ENCODE measurements around the gene BBOX1.
"Not testable (repeated sequence)": the region's sequence is repeated elsewhere in the genome, so short reads cannot be mapped to it uniquely, and the experiment has no call there.

The BBOX1 gene

DNA sequence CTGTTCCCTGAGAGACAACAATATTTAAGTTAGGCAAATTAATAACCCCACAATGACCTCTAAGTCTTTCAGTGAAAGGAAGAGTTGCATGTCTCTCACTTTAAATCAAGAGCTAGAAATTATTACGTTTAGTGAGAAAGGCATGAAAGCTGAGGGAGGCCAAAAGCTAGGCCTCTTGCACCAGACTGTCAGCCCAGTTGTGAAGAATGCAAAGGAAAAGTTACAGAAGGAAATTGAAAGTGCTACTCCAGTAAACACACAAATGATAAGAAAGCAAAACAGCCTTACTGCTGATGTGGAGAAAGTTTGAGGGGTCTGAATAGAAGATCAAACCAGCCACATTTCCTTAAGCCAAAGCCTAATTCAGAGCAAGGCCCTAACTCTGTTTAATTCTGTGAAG lies 45.0 kb downstream of the BBOX1 start:
- DNase-seq: no peak

DNA sequence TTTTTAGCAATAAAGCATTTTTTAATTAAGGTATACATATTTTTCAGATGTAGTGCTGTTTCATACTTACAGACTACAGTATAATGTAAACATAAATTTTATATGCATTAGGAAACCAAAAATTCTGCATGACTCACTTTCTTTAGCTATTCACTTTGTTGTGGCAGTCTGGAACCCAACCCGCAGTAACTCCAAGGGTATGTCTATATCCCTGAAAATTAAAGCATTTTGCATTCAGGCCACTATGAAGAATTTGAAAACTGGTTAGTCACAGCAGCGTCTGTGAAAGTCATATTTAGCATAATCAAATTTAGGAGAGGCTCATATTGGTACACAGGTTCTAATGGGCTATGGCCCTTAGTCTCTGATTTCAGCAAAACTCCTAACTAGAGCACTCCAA lies 46.8 kb downstream of the BBOX1 start:
- DNase-seq: no peak

DNA sequence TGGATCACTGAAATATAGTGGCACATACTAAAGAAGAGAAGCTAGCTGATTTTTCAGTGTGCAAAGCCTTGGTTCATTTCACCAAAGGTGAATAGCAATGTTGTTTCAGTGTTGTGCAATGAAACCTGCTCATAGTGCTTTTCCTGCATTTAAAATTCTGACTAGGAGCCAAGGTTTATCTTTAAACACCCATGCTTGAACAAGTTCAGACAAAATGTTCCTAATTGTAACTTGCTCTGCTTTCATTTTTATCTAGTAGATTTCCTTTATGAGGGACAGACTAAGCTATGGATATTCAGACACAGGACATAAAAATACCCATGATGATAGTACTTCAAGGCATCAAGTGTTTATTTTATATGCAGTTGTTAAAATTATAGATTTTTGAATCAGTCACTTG lies 47.7 kb downstream of the BBOX1 start:
- DNase-seq: no peak

DNA sequence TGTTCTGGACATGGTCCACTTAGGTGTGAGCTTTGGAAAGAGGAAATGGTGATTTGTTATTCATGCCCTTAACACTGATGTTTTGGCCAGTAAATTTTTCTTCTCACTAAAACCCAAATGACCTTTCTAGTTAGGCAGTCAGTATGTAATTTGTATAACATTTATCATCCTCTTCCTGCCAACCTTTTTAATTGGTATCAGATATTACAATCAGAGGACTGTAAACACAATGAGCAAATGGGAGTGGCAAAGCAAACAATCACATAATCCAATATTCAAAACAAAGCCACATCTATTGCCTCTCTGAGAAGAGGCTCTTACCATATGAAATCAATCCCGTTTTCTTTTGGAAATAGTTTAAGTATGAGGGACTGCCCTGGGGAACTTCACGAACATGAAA lies 49.1 kb downstream of the BBOX1 start:
- DNase-seq: no peak

DNA sequence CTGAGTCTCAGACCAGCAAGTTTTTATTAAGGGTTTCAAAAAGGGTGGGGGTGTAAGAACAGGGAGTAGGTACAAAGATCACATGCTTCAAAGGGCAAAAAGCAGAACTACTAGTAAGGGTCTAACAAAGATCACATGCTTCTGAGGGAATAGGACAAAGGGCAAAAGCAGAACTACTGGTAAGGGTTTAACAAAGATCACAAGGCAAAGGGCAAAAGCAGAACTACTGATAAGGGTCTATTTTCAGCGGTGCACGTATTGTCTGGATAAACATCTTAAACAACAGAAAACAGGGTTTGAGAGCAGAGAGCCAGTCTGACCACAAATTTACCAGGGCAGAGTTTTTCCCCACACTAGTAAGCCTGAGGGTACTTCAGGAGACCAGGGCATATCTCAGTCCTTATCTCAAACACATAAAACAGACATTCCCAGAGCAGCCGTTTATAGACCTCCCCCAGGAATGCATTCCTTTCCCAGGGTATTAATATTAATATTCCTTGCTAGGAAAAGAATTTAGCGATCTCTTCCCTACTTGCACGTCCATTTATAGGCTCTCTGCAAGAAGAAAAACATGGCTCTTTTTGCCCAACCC lies 49.8 kb downstream of the BBOX1 start:
- DNase-seq: not testable (repeated sequence)

DNA sequence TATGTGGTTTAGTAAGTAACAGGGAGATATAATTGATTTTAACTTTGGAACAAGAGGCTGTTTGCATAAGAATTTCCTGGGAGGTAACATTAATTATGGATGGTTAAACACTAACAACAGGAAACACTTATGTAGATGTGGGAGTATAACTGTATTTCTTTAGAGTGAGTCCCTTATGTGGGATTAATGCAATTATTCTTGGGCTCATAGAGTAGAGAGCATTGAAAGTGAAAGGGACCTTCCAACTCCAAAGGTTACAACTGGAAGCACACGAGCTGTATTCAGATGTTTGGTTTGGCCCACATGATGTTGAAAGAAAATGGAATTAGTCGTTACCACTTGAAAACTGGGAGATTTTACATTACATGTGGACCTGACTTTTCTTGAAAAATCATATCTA lies 53.5 kb downstream of the BBOX1 start:
- no peak for DNase-seq

DNA sequence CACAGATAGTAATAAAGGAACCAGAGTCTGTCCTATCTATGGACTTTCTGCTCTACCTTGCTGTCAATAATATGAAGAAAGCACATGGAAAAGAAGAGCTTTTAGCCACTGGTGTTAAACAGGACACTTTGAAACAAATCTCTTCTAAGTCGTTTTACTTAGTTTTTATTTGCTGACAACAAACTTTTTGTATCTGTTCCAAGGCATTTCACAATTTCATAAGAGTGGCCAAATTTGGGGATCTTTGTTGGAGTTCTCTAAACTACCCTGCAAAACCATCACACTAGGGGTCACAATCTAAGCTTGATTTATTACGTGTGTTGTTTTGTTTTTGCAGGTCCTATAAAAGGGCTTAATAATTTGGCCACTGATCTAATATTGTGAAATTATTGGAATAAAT lies 54.4 kb downstream of the BBOX1 start:
- no peak for DNase-seq

DNA sequence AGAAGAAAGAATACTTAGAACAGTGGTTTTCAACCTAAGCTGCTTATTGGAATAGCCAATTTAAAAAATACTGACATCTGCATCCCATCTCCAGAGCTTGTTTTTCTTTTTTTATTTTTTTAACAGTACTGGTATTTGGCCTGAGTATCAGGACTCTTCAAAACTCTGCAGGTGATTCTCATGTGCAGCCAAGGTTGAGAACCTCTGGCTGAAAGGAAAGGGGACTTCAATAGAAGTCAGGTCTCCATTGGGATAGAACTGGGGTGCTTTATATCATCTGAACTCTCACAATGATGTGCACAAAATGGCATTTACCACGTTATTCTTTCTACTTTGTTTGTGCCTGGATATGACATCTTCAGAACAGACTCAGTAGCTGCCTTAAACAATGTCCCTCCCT lies 55.3 kb downstream of the BBOX1 start:
- no peak for DNase-seq

DNA sequence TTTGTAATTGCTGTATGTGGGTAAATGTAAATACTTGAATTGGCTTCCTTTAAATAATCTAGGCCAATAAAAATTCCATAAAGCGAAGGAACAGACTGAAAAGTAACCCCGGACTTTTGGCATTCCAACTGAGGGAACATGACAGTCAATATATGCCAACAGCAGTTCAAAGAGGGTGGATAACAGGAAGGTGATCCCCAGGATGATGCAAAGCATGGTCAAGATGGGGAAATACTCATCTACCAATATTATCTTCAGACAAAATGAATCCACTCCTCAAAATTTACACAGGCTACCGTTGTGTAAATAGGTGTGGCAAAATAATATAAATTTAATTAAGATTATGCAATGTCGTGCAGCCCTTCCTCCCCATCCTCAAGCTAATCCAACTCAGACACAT lies 56.9 kb downstream of the BBOX1 start:
- DNase-seq: no peak

DNA sequence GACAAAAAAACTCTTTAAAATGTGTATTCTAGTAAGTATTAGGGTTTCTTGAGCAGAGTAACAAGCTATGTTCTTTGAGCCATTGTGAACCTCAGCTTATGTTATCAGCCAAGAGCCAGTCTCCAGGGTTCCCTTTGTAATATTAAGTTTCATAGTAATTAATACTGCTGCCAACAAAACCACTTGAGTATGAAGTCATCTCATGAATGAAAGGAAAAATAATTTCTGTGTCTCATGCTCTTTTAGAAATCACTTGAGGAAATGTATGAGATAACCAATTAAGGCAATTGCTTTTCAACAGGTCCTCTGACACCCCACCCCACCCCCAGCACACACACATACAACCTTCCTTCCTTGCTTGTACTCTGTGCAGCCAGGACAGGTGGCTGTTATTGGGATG lies 59.9 kb downstream of the BBOX1 start:
- no peak for DNase-seq

DNA sequence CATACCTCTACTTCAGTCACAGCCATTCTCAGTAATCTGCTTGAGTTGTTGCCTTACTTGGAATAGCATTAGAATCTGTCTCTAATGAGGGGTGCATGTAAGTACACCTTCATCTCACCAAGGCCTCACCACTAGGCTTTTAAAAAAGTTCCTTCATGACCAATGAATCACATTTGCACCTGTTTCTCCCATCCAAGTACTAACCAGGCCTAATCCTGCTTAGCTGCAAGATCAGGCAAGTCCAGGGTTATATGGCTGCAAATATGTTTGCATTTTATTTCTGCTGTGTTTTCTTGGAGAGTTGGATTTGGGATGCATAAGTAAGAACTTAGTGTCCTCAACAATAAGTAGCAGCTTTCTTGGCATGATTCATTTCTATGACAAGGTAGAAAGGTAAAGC lies 66.9 kb downstream of the BBOX1 start:
- DNase-seq: no peak

DNA sequence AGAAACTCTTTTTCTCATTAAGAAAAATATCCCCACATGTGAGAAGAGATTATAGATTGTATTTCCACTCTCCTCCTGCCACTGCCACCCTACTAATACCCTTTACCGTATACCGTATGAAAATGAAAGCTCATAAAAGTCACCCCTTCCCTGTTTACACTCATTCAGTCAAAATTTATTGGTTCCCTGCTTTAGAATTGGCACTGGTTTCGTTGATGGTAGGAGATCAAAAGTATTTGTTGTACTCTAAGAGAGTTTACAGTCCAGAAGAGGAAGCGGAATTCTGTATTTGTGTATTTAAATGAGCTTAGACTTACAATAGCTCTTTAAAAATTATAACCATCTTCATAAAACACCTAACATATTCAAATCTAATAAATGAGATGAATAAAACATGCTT lies 68.2 kb downstream of the BBOX1 start:
- DNase-seq: no peak

DNA sequence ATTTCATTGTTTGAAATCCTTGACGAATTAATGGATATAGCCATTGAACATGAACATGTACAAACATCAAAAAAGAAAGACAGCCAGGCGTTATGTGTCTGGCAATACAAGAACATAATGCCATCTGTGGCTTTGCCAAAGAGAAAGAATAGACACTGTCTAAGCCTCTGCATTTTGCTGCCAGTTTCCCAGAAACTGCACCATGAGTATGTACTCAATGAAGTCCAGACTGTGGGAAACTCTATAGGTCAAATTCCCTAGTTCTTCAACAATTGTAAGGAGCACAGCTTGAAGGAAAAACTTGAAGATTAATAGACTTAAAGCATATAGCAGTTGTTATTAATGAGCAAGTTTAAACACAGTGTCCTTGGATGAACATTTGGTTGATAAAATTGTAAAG lies 71.3 kb downstream of the BBOX1 start:
- no peak for DNase-seq

DNA sequence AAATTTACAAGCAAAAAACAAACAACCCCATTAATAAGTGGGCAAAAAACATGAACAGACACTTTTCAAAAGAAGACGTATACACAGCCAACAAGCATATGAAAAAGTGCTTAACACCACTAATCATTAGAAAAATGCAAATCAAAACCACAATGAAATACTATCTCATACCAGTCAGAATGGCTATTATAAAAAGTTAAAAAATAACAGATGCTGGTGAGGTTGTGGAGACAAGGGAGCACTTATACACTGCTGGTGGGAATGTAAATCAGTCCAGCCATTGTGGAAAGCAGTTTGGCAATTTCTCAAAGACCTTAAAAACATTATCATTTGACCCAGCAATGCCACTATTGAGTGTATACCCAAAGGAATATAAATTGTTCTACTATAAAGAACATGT lies 72.3 kb downstream of the BBOX1 start:
- DNase-seq: no peak

DNA sequence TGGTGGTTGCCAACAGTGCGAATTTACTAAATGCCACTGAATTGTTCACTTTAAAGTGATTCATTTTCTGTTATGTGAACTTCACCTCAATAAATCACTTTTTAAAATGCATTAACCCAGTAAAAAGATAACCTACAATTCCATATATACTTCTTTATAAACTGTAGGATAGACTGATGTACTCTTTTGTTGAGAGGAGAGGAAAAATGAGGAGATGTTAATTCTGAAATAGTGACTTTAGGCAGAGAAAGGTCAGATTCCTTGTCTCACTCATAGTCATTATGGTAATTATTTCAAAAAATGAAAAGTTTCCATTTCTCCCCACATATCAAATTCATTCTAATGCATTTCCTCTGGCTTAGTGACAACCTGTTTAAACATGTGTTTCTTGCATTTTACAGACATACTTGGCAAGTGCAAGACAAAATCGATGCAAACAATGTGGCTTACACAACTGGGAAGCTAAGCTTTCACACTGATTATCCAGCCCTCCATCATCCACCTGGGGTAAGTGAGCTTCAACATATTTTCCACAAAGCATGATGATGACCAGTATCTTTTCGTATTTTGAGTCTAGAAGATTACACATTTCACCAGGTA lies 74.5 kb downstream of the BBOX1 start:
- DNase-seq: no peak

DNA sequence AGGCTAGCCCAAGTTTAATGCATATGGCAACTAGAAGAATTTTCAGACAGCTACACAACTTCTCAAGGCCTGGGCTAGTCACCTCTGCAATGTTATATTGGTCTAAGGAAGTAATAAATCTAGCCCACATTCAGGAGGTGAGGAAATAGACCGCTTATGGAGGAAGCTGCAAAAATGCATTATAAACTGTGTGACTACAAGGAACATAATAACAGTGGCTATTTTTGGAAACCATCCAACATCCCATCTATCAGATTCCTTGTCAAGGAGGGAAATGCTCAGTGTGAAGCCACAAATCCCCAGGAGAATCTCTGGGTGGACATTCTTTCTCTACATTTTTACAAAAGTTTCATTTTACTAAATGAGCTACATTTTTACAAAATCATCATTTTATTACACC lies 76.1 kb downstream of the BBOX1 start:
- DNase-seq: no peak

DNA sequence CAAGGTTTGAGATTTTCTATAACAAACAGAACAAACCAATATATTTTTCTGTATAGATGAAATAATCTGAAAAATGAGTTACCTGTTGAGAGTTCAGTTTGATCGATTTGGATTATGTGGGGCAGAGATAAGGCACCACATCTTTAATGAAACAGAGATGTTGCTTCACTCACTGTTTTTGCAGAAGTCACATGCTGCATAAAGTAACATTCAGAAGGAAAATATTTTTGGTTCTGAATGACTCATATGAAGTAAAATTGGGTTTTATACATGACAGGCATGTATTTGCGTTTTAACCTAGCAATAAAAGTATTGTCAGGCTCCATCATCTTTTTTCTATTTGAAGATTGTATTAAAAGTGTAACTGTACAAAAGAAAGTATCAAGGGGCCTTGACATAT lies 77.8 kb downstream of the BBOX1 start:
- no peak for DNase-seq

DNA sequence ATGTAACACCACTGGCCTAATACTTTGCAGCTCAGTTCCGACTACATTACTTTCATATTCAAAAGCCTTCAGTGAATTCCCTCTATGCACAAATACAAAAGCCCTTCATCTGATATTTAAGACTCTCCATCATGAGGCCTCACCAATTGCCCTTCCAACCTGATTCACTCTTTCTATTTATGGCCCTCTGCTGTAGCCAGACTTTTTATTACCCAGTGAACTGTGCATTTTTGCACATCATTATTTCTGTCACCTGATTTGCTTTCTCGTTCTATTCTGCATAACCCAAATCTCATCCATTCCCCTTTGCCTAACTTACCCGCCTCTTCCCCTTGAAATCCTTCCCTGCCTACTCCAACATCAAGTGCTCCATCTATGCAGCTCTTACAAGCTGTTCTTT lies 78.3 kb downstream of the BBOX1 start:
- no peak for DNase-seq

DNA sequence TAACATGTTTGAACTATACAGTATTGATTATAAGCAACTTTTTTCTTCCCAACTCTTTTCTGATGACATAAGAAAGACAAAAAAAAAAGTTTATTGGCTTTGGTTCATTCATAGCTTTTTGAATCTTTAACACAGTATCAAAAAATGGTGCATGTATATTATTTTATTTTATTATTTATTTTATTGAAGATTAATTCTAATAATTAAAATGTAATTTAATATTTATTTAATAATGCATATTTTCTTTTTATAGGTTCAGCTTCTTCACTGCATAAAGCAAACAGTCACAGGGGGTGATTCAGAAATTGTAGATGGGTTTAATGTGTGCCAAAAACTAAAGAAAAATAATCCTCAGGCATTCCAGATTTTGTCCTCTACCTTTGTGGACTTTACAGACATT lies 78.8 kb downstream of the BBOX1 start:
- DNase-seq: no peak

DNA sequence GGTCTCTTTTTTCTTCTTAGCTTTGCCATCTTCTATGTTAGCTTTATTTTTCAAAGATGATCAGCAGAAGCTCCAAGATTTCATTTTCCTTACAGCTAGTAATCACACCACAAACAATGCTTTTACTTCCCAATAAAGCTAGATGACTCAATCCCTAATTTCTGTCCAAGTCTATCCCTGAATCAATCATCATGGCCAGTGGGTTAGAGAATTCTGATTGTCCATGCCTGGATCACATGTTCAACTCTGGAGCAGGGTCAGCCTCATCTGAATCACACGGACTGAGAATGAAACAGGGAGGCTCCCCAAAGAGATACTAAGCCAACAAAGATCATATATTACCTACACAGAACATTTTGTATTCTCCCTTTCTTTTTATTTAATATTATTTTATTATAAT lies 79.6 kb downstream of the BBOX1 start:
- no peak for DNase-seq

DNA sequence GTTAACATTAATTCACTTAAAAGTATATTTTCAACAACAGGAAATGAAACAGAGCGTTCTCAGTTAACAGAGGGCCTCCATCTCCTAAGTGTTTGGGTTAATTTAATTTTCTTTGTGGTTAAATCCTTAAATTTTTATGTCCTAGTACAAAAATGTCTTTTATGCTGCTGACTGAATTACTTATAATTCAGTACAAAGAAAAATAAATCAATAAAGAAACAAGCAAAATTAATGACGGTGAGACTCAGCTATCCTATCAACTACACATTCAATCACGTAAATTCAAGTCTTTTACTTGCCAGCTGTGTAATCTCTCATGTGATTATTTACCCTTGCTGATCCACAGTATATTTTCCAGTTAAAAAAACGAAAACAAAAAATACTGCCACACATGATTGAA lies 81.4 kb downstream of the BBOX1 start:
- DNase-seq: no peak

DNA sequence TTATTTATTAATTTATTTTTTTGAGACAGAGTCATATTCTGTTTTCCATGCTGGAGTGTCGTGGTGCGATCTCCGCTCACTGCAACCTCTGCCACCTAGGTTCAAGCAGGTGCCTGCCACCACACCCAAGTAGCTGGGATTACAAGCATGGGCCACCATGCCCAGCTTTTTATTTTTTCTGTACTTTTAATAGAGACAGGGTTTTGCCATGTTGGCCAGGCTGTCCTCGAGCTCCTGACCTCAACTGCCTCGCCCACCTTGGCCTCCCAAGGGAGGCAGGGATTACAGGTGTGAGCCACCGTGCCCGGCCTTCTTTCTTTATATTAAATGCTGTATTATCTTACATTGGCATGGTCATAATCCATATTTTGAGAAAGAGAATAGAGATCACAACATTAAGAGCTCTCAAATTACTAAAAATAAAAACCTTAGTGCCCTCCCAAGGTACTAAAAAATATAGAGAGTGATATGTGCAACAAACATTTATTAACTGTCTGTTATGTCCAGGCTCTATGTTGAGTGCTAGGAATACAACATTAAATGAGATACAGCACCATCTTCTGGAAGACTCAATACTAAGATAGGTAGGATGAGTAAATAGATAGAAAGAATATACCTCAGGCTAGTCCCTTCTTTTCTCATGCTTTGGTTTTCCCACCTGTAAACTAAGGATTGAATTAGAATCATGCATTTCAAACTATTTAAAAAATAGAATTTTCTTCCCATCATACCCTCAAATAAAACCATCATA lies 84.1 kb downstream of the BBOX1 start:
- no peak for DNase-seq

DNA sequence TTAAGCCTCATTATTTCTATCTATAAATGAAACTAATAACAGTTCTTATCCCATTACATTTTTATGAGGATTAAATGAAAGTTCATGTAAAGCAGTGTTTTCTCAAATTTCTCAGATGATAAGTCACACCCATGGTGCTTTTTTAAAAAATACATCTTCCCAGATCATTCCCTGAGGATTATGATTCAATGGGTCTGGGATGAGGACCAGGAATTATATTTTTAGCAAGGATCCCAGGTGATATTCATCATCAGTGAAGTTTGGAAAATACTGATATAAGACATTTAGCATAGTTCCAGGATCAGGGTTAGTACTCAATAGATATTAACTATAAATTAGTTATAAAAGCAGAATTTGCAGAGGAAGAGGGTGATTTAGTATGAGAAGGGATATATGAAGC lies 89.1 kb downstream of the BBOX1 start:
- no peak for DNase-seq

DNA sequence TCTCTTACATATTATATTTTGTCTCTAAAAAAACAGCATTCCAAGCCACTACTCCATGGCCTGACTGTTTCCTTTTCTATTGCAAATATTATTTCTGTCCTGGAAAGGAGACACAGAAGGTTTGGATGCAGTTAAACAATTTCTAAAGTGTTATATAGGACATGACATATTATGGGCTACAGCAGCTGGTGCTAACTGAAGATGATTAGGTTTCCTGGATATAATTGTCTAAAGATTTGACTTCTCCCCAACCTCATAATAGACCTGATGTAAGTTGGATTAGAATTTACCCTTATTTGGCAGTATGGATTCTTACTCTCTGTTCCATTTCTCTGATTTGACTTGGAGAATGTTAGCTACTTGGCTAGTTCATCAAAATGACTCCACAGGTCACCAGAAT lies 90.2 kb downstream of the BBOX1 start:
- no peak for DNase-seq

DNA sequence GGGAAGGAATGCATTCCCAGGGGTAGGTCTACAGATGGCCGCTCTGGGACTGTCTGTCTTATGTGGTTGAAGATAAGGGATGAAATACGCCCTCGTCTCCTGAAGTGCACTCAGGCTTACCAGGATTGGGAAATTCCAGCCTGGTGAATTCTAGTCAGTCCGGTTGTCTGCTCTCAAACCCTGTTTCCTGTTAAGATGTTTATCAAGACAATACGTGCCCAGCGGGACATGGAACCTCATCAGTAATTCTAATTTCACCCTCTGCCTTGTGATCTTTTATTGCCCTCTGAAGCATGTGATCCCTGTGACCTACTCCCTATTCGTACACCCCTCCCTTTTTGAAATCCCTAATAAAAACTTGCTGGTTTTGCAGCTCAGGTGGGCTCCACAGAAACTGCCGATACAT lies 95.3 kb downstream of the BBOX1 start:
- not testable (repeated sequence) for DNase-seq
